ENCODE data around the gene LMAN1. TPM values are rescaled to one million over a fixed set of nuclear protein-coding genes. Genes with fewer than 3 reads are reported as not detected.

The LMAN1 gene
- total and polyA plus RNA-seq, 5 experiments from 2014 or later: 27.5 to 52.5 (median 38.4) TPM

GRCh38 chr18:59354731-59355130 lies 4.3 kb downstream of the LMAN1 start:
- POLR2A ChIA-PET: no interaction called here
- peaks cover 21 to 38% (median 32%) of the 10 kb centered on the region in 4 donors for H3K4me1 Mint-ChIP-seq
- peaks cover 7 to 57% (median 30%) of the 10 kb centered on the region in 3 donors for H3K36me3 Mint-ChIP-seq
- H3K27me3 Mint-ChIP-seq: no peaks in the 10 kb centered on the region
- no peak for DNase-seq
- H3K4me3 Mint-ChIP-seq: no peak overlapping the region
- no peaks in the 10 kb centered on the region for H3K9me3 Mint-ChIP-seq
- no peak overlapping the region for H3K27ac Mint-ChIP-seq
- ATAC-seq: no peak

GRCh38 chr18:59353079-59353680 lies 5.9 kb downstream of the LMAN1 start:
- Mint-ChIP-seq H3K27me3 (no peaks in the 10 kb centered on the region), H3K4me1 (peaks cover 17 to 31% (median 26%) of the 10 kb centered on the region in 4 donors), H3K36me3 (peaks cover 7 to 72% (median 40%) of the 10 kb centered on the region in 3 donors), H3K27ac (peak overlapping the region in 1 of 10 donors; percentile 11), H3K9me3 (no peaks in the 10 kb centered on the region), H3K4me3 (no peak overlapping the region)
- ATAC-seq: no peak
- POLR2A ChIA-PET: no interaction called here
- no peak for DNase-seq

- POLR2A ChIA-PET: no interaction called here
- no peak for DNase-seq
- Mint-ChIP-seq H3K36me3 (peaks cover 10 to 78% (median 46%) of the 10 kb centered on the region in 3 donors), H3K9me3 (no peaks in the 10 kb centered on the region), H3K27me3 (no peaks in the 10 kb centered on the region), H3K4me1 (peaks cover 12 to 22% (median 19%) of the 10 kb centered on the region in 4 donors), H3K27ac (peak overlapping the region in 5 of 10 donors; percentile 1 to 57 (median 12)), H3K4me3 (no peak overlapping the region)
- ATAC-seq: no peak
Measured at GRCh38 chr18:59352250-59352855, 6.7 kb downstream of the LMAN1 start.

GRCh38 chr18:59345556-59345955 lies 13.5 kb downstream of the LMAN1 start:
- Mint-ChIP-seq H3K4me3 (no peak overlapping the region), H3K36me3 (peaks cover 56 to 96% (median 81%) of the 10 kb centered on the region in 3 donors), H3K9me3 (peaks cover 5 to 23% (median 21%) of the 10 kb centered on the region in 9 donors), H3K27ac (no peak overlapping the region), H3K4me1 (peaks cover 18 to 33% (median 21%) of the 10 kb centered on the region in 4 donors), H3K27me3 (no peaks in the 10 kb centered on the region)
- DNase-seq (no peak), ATAC-seq (no peak)
- POLR2A ChIA-PET: no interaction called here

- peaks cover 18 to 33% (median 21%) of the 10 kb centered on the region in 4 donors for H3K4me1 Mint-ChIP-seq
- H3K27ac Mint-ChIP-seq: no peak overlapping the region
- peaks cover 5 to 28% (median 24%) of the 10 kb centered on the region in 9 donors for H3K9me3 Mint-ChIP-seq
- DNase-seq: no peak
- H3K36me3 Mint-ChIP-seq: peaks cover 62 to 97% (median 87%) of the 10 kb centered on the region in 3 donors
- no peaks in the 10 kb centered on the region for H3K27me3 Mint-ChIP-seq
- no peak overlapping the region for H3K4me3 Mint-ChIP-seq
- ATAC-seq: no peak
- POLR2A ChIA-PET: no interaction called here
Measured at GRCh38 chr18:59344996-59345395, 14.1 kb downstream of the LMAN1 start.

- Mint-ChIP-seq H3K27me3 (no peaks in the 10 kb centered on the region), H3K9me3 (peaks cover 5 to 30% (median 24%) of the 10 kb centered on the region in 9 donors), H3K27ac (no peak overlapping the region), H3K4me1 (peaks cover 18 to 33% (median 21%) of the 10 kb centered on the region in 4 donors), H3K36me3 (peaks cover 69 to 96% (median 87%) of the 10 kb centered on the region in 3 donors), H3K4me3 (no peak overlapping the region)
- POLR2A ChIA-PET: no interaction called here
- no peak for DNase-seq
- no peak for ATAC-seq
Measured at GRCh38 chr18:59343926-59344325, 15.1 kb downstream of the LMAN1 start.

- ATAC-seq: no peak
- DNase-seq: no peak
- POLR2A ChIA-PET: no interaction called here
- Mint-ChIP-seq H3K27me3 (no peaks in the 10 kb centered on the region), H3K4me1 (peaks cover 18 to 33% (median 23%) of the 10 kb centered on the region in 4 donors), H3K9me3 (peaks cover 5 to 30% (median 24%) of the 10 kb centered on the region in 9 donors), H3K36me3 (peaks cover 75 to 97% (median 86%) of the 10 kb centered on the region in 3 donors), H3K4me3 (no peak overlapping the region), H3K27ac (no peak overlapping the region)
Measured at GRCh38 chr18:59340817-59341216, 18.2 kb downstream of the LMAN1 start.

DNA sequence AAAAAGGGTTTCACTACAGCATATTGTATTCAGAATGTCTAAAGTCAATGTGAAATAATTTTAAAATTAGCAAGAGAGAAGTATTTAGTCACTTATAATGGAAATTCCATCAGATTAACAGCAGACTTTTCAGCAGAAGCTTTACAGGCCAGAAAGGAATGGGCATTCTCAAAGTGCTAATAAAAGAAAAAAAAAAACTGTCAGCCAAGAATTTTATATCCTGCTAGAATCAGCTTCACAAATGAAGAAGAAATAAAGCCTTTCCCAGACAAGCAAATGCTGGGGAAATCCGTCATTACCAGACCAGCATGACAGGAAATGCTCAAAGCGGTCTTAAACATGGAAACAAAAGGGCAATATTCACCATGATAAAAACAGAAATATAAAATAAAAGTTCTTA lies 18.8 kb downstream of the LMAN1 start:
- peaks cover 18 to 33% (median 23%) of the 10 kb centered on the region in 4 donors for H3K4me1 Mint-ChIP-seq
- H3K9me3 Mint-ChIP-seq: peaks cover 5 to 30% (median 24%) of the 10 kb centered on the region in 9 donors
- H3K4me3 Mint-ChIP-seq: no peak overlapping the region
- H3K27me3 Mint-ChIP-seq: no peaks in the 10 kb centered on the region
- POLR2A ChIA-PET: no interaction called here
- no peak for ATAC-seq
- no peak for DNase-seq
- no peak overlapping the region for H3K27ac Mint-ChIP-seq
- H3K36me3 Mint-ChIP-seq: peaks cover 71 to 97% (median 83%) of the 10 kb centered on the region in 3 donors

DNA sequence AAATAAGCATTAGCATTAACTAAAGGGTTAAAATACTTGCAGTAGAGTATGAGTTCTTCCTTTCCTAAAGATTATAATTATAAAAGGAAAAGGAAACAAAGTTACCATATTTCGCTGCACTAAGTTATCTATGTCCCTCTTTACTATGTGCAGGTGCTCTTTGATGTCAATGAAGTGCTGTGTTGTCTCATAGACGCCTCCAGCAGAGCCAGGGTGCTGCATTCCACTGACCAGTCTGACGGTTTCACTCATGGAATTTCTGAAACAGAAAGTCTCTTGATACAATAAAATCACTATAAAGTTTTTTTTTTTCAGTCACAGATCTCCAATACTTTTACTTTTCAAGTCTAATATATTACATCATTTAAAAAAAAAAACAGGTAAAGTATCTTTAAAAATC lies 26.1 kb downstream of the LMAN1 start:
- DNase-seq (no peak), ATAC-seq (no peak)
- H3K36me3 Mint-ChIP-seq: peaks cover 16 to 84% (median 41%) of the 10 kb centered on the region in 3 donors
- no peaks in the 10 kb centered on the region for H3K27me3 Mint-ChIP-seq
- H3K27ac Mint-ChIP-seq: no peak overlapping the region
- peaks cover 0 to 4% (median 2%) of the 10 kb centered on the region in 4 donors for H3K4me1 Mint-ChIP-seq
- POLR2A ChIA-PET: no interaction called here
- H3K9me3 Mint-ChIP-seq: no peaks in the 10 kb centered on the region
- H3K4me3 Mint-ChIP-seq: no peak overlapping the region

- H3K27ac Mint-ChIP-seq: no peak overlapping the region
- no peak for DNase-seq
- peaks cover 0 to 10% (median 0%) of the 10 kb centered on the region in 9 donors for H3K9me3 Mint-ChIP-seq
- H3K36me3 Mint-ChIP-seq: peaks cover 22 to 64% (median 48%) of the 10 kb centered on the region in 3 donors
- no peak for ATAC-seq
- H3K4me3 Mint-ChIP-seq: no peak overlapping the region
- no peaks in the 10 kb centered on the region for H3K27me3 Mint-ChIP-seq
- POLR2A ChIA-PET: no interaction called here
- H3K4me1 Mint-ChIP-seq: peaks cover 0 to 2% (median 0%) of the 10 kb centered on the region in 4 donors
Measured at GRCh38 chr18:59328683-59329082, 30.4 kb downstream of the LMAN1 start.

DNA sequence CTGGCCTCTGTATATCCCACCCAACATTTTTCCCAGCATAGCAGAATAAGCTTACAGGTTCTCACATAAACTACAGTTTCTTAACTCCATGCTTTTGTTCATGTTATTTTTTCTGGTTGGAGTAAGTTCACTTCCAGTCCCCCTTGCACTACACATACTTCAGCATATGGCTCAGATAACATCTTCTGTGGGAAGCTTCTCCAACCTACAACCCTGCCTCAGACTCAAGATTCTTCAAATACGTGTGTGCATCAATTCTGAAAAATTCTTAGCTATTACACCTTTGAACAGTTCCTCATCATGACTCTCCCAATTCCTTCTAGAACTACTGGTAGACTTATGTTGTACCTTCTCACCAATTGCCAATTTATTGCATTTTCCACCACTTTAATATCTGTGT lies 33.1 kb downstream of the LMAN1 start:
- Mint-ChIP-seq H3K4me3 (no peak overlapping the region), H3K36me3 (peaks cover 15 to 41% (median 38%) of the 10 kb centered on the region in 3 donors), H3K4me1 (peaks cover 0 to 2% (median 0%) of the 10 kb centered on the region in 4 donors), H3K9me3 (peaks cover 0 to 10% (median 0%) of the 10 kb centered on the region in 9 donors), H3K27ac (no peak overlapping the region), H3K27me3 (peaks cover 1 to 4% (median 3%) of the 10 kb centered on the region in 5 donors)
- POLR2A ChIA-PET: no interaction called here
- no peak for ATAC-seq
- no peak for DNase-seq

GRCh38 chr18:59324623-59324971 lies 34.5 kb downstream of the LMAN1 start:
- peak overlapping the region in 1 of 10 donors; percentile 23 for H3K27ac Mint-ChIP-seq
- ATAC-seq: no peak

DNA sequence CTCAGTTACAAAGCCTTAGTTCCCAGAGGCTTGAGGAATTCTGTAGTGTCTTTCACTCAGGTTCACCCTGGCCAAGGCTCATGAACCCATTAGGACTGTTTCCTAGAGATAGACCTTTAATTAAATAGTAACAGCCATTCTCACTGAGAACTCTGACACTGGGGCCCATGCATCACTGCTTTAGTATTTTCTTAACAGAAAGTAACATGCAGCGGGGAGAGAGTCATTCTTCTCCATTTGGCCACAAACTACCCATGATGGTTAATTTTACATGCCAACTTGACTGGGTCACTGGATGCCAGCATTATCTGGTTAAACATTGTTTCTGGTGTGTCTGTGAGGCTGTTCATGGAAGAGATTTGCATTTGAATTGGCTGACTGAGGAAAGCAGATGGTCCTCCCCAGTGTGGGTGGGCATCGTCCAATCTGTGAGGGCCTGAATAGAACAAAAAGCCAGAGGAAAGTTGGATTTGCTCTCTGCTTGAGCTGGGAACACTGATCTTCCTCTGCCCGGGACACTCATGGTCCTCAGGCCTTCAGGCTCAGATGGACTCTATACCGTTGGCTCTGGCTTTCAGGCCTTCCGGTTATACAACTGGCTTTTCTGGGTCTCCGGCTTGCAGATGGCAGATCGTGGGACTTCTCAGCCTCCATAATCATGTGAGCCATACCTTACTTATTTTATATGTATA lies 35.0 kb downstream of the LMAN1 start:
- H3K36me3 Mint-ChIP-seq: peaks cover 15 to 33% (median 28%) of the 10 kb centered on the region in 3 donors
- H3K27me3 Mint-ChIP-seq: peaks cover 7 to 11% (median 9%) of the 10 kb centered on the region in 5 donors
- no peak for ATAC-seq
- peaks cover 0 to 10% (median 0%) of the 10 kb centered on the region in 9 donors for H3K9me3 Mint-ChIP-seq
- peak overlapping the region in 1 of 10 donors; percentile 23 for H3K27ac Mint-ChIP-seq
- DNase-seq: no peak
- H3K4me3 Mint-ChIP-seq: no peak overlapping the region
- H3K4me1 Mint-ChIP-seq: peaks cover 0 to 2% (median 0%) of the 10 kb centered on the region in 4 donors
- POLR2A ChIA-PET: no interaction called here

More at GRCh38 chr18:59324623-59324971, 34.5 kb downstream of the LMAN1 start:
- Mint-ChIP-seq H3K4me1 (peaks cover 0 to 2% (median 0%) of the 10 kb centered on the region in 4 donors), H3K36me3 (peaks cover 15 to 38% (median 33%) of the 10 kb centered on the region in 3 donors), H3K27me3 (peaks cover 6 to 11% (median 9%) of the 10 kb centered on the region in 5 donors), H3K4me3 (no peak overlapping the region), H3K9me3 (peaks cover 0 to 10% (median 0%) of the 10 kb centered on the region in 9 donors)
- no peak for DNase-seq
- POLR2A ChIA-PET: no interaction called here

Measured in naive thymus-derived CD8-positive, alpha-beta T cell (primary cell).